ENCODE data around the gene FBXW8.

- TF ChIP-seq CTCF (IDR thresholded peaks at IDR 0.05 in 4 of 5, conservative IDR thresholded peaks at IDR 0.05 in 1 of 5) = no peak
- no peak for TF ChIP-seq POLR2A (IDR thresholded peaks at IDR 0.05)
Measured at GRCh38 chr12:117033382-117034221, 122.9 kb downstream of the FBXW8 start.
